ENCODE data around the gene UPK2. TPM values are rescaled to one million over a fixed set of nuclear protein-coding genes. Genes with fewer than 3 reads are reported as not detected.
A peak's percentile ranks its signal among the peaks of the same experiment; 100 is the strongest.

The UPK2 gene
- polyA plus RNA-seq, 1 donor from 2014 or later = not detected

DNA sequence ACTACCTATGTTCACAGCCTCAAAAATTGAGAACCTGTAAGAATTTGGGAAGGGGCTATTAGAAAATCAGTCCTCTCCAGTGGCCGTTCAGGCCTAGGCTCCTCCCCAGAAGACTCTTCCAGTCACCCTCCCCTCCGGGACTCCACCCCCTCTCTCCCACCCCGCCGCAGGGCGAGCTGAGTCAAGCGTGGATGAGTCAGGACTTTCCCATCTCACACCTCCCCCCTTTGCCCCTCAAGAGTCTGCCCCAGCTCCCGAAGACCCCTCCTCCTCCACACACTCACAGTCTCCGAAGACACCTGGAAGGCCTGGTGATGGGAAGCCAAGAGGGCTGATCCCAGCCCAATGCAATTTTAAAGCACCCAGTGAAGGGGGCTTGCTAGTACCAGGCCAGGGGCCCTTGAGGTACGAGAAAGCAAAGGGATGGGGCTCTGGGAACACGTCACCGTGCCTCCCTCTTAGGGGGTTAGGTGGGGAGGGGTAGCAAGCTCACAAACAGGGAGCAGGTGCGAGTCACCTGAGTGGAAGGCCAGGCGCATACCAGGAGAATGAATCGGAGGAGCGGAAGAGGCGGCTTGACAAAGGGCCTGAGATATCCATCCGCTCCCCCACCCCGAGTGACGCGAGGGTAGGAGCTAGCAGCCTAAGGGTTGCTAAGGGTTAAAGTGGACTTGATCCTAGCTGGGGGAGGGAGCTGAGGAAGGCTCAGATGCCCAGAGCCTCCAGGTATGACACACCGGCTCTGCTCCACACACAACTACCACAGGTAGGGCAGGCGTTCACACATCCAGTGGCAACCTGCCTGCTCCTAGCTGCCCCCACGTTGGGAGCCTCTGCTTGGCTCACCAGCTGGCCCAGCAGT is 44.0 kb upstream of the UPK2 start:
- no peaks in the 10 kb centered on the region for H3K36me3 ChIP-seq (ENCODE audit: insufficient read depth, low read length)
- no peaks in the 10 kb centered on the region for H3K9me2 ChIP-seq (ENCODE audit: insufficient read depth, low read length)
- no peaks in the 10 kb centered on the region for H3F3A ChIP-seq (ENCODE audit: insufficient read depth, low read length, poor library complexity, severe bottlenecking)
- peaks cover 47% of the 10 kb centered on the region for H3K79me2 ChIP-seq (replicated peaks; ENCODE audit: insufficient read depth, low read length)
- no peak overlapping the region for H3K27ac ChIP-seq (ENCODE audit: low read length)
- TF ChIP-seq MXI1 (conservative IDR thresholded peaks at IDR 0.05; ENCODE audit: poor library complexity, severe bottlenecking) (no peak), EP300 (conservative IDR thresholded peaks at IDR 0.05; ENCODE audit: poor library complexity, severe bottlenecking) (no peak), SMC3 (conservative IDR thresholded peaks at IDR 0.05; ENCODE audit: poor library complexity) (no peak), TAF1 (IDR thresholded peaks at IDR 0.05; ENCODE audit: low read depth) (no peak), POLR2AphosphoS5 (IDR thresholded peaks at IDR 0.05) (no peak), EZH2 (IDR thresholded peaks at IDR 0.05; ENCODE audit: borderline replicate concordance, insufficient read depth, low read length, poor library complexity, severe bottlenecking) (no peak), RAD21 (conservative IDR thresholded peaks at IDR 0.05) (no peak)
- TF ChIP-seq, protein P1, sequence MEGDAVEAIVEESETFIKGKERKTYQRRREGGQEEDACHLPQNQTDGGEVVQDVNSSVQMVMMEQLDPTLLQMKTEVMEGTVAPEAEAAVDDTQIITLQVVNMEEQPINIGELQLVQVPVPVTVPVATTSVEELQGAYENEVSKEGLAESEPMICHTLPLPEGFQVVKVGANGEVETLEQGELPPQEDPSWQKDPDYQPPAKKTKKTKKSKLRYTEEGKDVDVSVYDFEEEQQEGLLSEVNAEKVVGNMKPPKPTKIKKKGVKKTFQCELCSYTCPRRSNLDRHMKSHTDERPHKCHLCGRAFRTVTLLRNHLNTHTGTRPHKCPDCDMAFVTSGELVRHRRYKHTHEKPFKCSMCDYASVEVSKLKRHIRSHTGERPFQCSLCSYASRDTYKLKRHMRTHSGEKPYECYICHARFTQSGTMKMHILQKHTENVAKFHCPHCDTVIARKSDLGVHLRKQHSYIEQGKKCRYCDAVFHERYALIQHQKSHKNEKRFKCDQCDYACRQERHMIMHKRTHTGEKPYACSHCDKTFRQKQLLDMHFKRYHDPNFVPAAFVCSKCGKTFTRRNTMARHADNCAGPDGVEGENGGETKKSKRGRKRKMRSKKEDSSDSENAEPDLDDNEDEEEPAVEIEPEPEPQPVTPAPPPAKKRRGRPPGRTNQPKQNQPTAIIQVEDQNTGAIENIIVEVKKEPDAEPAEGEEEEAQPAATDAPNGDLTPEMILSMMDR (IDR thresholded peaks at IDR 0.05; ENCODE audit: poor library complexity, severe bottlenecking) = no peak
- TF ChIP-seq, protein P2, sequence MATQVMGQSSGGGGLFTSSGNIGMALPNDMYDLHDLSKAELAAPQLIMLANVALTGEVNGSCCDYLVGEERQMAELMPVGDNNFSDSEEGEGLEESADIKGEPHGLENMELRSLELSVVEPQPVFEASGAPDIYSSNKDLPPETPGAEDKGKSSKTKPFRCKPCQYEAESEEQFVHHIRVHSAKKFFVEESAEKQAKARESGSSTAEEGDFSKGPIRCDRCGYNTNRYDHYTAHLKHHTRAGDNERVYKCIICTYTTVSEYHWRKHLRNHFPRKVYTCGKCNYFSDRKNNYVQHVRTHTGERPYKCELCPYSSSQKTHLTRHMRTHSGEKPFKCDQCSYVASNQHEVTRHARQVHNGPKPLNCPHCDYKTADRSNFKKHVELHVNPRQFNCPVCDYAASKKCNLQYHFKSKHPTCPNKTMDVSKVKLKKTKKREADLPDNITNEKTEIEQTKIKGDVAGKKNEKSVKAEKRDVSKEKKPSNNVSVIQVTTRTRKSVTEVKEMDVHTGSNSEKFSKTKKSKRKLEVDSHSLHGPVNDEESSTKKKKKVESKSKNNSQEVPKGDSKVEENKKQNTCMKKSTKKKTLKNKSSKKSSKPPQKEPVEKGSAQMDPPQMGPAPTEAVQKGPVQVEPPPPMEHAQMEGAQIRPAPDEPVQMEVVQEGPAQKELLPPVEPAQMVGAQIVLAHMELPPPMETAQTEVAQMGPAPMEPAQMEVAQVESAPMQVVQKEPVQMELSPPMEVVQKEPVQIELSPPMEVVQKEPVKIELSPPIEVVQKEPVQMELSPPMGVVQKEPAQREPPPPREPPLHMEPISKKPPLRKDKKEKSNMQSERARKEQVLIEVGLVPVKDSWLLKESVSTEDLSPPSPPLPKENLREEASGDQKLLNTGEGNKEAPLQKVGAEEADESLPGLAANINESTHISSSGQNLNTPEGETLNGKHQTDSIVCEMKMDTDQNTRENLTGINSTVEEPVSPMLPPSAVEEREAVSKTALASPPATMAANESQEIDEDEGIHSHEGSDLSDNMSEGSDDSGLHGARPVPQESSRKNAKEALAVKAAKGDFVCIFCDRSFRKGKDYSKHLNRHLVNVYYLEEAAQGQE (IDR thresholded peaks at IDR 0.05; ENCODE audit: borderline replicate concordance) = no peak
- no peak overlapping the region for H3K9ac ChIP-seq (ENCODE audit: low read length)
- no peaks in the 10 kb centered on the region for H4K20me1 ChIP-seq (ENCODE audit: insufficient read depth)
- H3K27me3 ChIP-seq (ENCODE audit: insufficient read depth, low read depth, low read length) = no peaks in the 10 kb centered on the region
- no peak overlapping the region for H3K4me2 ChIP-seq (ENCODE audit: low read length)
- H3K4me3 ChIP-seq (ENCODE audit: low read length) = peak overlapping the region; percentile 67
- H3K9me3 ChIP-seq (ENCODE audit: low read length) = no peaks in the 10 kb centered on the region
- no peak overlapping the region for H2AFZ ChIP-seq (ENCODE audit: low read depth, low read length)

DNA sequence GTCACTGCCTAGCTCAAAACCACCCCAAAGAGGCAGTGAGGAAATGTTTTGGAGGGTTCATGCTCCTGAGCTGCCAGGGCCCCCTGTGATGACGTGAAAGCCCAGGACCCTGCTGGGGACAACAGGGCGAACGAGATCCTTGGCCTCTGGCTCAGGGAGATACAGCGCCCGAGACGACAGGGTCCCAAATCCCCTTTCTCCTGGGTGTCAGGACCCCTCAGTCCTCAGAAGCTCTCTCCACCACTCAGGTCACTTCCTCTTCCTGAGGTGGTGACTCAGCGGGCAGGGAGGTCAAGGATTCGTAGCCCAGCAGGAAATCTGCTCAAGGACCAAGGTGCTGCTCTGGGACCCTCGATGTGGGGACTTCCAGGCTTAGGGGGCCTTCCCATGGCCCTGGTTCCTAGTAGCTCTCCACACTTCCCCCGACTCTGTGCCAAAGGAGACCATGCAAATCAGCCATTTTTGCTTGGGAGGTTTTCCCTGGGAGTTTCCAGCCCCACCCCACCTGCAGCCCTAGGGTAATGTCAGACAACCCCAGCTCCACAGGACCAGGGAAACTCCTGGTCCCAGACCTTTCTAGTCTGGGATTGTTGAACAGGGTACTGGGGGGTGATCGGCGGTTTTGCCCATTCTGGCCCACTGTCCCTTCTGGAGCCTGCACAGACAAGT is 43.2 kb upstream of the UPK2 start:
- H3K9me3 ChIP-seq (ENCODE audit: low read length) = no peaks in the 10 kb centered on the region
- no peaks in the 10 kb centered on the region for H3K9me2 ChIP-seq (ENCODE audit: insufficient read depth, low read length)
- H3K27me3 ChIP-seq (ENCODE audit: insufficient read depth, low read depth, low read length) = no peaks in the 10 kb centered on the region
- H3K79me2 ChIP-seq (replicated peaks; ENCODE audit: insufficient read depth, low read length) = peaks cover 44% of the 10 kb centered on the region
- H3K4me3 ChIP-seq (ENCODE audit: low read length) = no peak overlapping the region
- no peak overlapping the region for H2AFZ ChIP-seq (ENCODE audit: low read depth, low read length)
- no peak overlapping the region for H3K4me2 ChIP-seq (ENCODE audit: low read length)
- H4K20me1 ChIP-seq (ENCODE audit: insufficient read depth) = no peaks in the 10 kb centered on the region
- H3K36me3 ChIP-seq (ENCODE audit: insufficient read depth, low read length) = no peaks in the 10 kb centered on the region
- TF ChIP-seq, protein P2 (IDR thresholded peaks at IDR 0.05; ENCODE audit: borderline replicate concordance) = no peak
- TF ChIP-seq SMC3 (conservative IDR thresholded peaks at IDR 0.05; ENCODE audit: poor library complexity) (no peak), EZH2 (IDR thresholded peaks at IDR 0.05; ENCODE audit: borderline replicate concordance, insufficient read depth, low read length, poor library complexity, severe bottlenecking) (no peak)
- no peak overlapping the region for H3K9ac ChIP-seq (ENCODE audit: low read length)
- no peak overlapping the region for H3K27ac ChIP-seq (ENCODE audit: low read length)
- no peaks in the 10 kb centered on the region for H3F3A ChIP-seq (ENCODE audit: insufficient read depth, low read length, poor library complexity, severe bottlenecking)

Measured in neural cell (in vitro differentiated cells).